Mesenteric fat pad (tissue), 1 donor: Measurements from ENCODE around the gene HP1BP3. TPM values are rescaled to one million over a fixed set of nuclear protein-coding genes. Genes with fewer than 3 reads are reported as not detected.

ENCODE experiments used
- DNase-seq: peaks from one replicate; pipeline ENCODE4 v3.0.0-alpha.2; 2020; ENCODE audit warnings: low spot score
- total RNA-seq: library from RNA; stranded (reverse); fragmentation: NEBNext Ultra II Directional; extraction: Animal tissue kit (Norgen Biotek cat#: 25700); gene quantifications from one replicate; pipeline ENCODE4 v1.2.1, GENCODE V29; 2021
- donor health status: DM: yes; HTN: yes; CAD: no.

The HP1BP3 gene
- total RNA-seq, 1 donor from 2014 or later, result 149 TPM

DNA sequence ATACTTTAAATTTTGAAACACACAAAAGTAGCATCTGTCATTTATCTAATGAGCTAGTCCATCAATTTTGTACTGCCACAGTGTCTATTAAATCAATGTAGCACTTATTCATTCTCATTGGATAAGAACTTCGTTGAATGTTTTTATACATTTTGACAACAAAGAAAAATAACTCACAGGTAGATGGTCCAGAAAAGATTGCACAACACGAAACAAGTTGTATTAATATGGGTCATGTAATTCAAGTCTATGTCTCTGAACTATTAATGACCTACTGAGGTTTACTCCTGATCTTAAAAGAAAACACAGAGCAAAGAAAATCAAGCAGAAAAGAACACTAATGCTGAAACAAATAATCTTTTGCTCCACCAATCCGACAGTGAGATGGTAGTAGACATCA, 15.3 kb downstream of the HP1BP3 start:
- no peak for DNase-seq

DNA sequence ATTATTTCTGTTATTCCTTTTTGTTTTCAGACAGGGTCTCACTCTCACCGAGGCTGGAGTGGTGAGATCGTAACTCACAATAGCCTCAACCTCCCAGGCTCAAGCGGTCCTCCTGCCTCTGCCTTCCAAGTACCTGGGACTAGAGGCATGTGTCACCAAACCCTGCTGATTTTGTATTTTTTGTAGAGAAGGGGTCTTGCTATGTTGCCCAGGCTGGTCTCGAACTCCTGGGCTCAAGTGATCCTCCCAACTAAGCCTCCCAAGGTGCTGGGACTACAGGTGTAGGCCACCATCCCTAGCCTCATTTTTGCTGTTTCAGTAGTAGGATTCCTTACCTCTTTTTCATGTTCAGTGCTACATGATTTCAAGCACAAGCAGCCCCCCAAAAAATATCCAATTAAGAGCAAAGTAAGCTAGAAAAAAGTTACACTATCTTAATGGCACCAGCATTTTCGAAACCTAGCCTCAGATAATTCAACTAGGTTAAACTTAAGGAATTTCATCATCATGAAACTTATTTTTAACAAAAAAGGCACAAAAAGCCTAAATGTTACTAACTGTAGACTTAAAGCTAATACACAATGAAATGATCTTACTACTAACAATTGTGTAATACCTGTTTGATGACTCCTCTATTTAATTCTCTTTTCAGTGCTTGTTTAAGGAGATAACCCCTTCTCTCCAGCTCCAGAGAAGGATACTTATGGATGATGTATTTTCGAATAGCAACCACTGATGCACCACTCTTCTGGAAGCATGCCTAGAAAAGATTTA, 16.6 kb downstream of the HP1BP3 start:
- DNase-seq, result no peak

DNA sequence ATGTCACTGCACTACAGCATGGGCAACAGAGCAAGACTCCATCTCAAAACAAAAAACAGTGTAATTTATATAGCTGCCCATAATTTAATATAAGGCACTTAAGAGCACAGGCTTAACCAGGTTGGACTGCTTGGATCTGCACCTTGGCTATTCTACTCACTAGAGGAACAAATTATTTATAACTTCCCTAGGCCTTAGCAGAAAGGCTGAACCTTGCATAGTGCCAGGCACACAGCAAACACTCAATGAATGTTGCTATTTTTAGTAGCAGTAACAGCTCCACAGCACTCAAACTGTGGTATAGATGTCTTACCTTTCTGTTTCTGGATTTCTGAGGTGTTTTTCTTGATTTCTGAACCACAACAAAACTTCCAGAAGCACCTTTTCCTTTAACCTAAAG, 19.8 kb downstream of the HP1BP3 start:
- no peak for DNase-seq

DNA sequence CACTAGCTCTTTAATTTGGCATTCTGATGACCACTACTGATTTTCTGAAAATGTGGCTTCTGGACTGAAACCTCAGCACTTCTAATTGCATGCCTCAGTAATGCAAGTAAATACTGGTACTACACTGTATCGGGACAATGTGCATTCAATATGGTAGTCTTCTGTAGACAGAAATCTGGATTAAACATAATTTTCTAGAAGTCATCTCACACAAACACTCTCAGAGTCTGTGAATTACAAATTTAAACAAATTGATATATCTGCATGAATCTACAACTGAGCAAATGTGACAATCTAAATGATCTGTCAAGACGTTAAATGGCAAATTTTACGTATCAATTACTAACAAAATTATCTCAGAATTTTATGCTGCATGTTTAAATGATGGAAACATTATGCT, 23.7 kb downstream of the HP1BP3 start:
- no peak for DNase-seq

DNA sequence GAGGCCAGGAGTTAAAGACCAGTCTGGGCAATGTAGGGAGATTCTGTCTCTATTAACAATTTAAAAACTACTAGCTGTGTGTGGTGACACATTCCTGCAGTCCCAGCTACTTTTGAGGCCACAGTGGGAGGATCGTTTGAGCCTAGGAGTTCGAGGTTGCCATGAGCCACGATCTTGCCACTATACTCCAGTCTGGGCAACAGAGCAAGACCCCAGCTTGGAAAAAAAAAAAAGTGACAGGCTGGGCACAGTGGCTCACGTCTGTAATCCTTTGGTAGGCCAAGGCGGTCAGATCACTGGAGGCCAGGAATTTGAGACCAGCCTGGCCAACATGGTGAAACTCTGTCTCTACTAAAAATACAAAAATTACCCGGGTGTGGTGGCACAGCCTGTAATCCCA, 26.8 kb downstream of the HP1BP3 start:
- no peak for DNase-seq

DNA sequence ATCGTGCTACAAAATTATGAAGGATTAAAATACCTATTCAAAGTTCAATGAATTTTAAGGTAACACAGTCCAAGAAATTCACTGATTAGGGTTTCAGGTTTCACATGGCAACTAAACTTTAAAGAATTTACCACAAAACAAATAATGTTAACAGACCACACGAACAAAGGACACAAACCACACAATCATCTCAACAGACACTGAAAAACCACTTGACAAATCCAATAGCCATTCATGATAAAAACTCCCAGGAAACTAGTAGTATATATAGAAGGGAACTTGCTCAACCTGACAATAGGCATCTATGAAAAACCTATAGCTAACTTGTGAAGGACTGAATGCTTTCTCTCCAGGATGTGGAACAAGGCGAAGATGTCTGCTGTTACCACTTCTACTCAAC, 33.5 kb downstream of the HP1BP3 start:
- DNase-seq, result no peak

DNA sequence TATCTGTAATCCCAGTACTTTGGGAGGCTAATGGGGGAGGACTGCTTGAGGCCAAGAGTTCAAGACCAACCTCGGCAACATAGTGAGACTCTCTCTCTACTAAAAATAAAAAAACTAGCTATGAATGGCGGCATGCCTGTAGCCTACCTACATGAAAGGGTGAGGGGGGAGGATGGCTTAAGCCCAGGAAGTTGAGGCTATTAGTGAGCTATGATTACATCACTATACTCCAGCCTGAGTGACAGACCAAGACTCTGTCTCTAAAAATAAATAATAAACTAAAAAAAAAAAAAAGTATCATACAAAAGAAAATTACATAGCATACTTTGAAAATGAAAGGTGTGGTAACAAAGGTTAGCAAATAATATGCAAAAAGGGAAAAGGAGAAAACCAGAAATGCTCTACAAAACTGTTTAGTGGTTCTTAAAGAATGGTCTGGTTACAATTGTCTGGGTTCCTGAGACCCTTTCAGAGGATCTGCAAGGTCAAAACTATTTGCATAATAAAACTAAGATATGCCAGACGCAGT, 35.6 kb downstream of the HP1BP3 start:
- no peak for DNase-seq

DNA sequence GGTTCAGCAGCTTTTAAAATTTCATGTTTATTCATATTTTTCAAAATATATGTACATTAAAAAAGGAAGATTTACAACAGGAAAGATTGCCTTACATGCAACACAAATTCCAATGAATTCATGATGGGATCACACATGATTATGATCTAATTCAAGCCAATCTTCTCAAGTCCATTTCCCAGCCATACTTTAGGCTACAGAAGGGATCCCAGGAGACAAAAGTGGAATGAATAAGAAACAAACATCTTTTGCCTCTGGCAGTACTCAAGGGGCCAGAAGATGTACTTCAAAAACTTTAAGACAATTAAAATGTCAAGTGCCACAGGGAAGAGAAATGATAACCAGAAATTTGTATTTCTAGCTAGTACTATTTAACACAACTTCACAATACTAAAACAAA, 44.4 kb downstream of the HP1BP3 start:
- no peak for DNase-seq

DNA sequence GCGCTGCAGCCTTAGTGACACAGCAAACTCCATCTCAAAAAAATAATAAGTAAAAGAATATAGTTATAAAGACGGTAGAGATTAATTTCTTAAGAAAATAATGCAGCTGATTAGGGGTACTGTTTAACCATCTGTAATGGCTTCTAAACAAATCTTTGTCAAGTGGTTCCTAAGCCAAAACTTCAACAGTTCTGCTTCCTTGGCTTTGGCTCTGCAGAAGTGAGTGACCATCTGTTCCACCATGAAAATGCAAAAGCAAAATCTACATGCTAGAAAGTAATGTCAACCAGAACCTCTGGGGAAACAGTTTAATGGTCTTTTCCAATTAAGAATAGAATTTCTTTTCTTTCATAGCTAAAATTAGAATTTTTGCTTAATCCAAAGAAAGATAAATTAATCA, 46.3 kb downstream of the HP1BP3 start:
- no peak for DNase-seq

DNA sequence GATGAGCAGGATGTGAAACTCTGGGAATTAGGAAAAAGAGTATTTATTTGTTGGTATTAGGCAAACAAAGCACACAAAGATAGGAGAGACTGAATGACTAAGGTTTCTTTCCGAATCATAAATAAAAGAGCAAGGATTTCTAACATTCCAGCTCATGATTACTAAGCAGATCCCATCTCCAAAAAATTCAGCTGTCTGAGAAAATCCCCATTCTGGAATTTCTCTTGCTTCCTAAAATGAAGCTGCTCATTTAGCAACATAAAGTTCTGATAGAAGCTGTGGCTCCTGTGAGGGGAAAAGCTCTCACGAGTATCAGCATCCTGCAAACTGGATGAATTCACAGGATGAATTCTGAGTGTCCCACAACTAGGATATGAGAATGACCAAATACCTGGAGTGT, 47.9 kb downstream of the HP1BP3 start:
- DNase-seq, result no peak

DNA sequence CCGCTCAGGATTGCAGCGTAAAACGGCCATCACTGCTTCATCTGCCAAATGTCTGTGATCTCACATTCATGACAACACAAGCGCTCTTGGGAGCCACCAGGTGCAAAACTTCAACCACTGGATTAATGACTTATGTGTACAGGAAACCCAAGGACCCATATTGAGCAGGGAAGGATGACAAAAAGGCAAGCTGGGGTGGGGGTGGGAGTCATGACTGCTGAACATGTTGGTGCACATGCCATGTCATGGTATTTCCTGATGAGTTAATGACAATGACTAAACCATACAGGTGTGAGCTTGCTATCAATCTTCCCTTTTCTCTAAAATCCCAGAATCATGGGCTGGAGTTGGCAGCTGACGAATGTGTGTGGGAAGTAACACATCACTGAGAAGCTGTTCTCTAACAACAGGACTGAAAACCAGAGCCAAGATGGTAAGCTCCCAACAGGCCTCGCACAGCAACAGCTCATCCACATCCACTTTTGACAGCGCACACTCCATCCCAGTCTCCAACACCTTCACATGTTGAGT, 51.5 kb downstream of the HP1BP3 start:
- peak; percentile 28 for DNase-seq

DNA sequence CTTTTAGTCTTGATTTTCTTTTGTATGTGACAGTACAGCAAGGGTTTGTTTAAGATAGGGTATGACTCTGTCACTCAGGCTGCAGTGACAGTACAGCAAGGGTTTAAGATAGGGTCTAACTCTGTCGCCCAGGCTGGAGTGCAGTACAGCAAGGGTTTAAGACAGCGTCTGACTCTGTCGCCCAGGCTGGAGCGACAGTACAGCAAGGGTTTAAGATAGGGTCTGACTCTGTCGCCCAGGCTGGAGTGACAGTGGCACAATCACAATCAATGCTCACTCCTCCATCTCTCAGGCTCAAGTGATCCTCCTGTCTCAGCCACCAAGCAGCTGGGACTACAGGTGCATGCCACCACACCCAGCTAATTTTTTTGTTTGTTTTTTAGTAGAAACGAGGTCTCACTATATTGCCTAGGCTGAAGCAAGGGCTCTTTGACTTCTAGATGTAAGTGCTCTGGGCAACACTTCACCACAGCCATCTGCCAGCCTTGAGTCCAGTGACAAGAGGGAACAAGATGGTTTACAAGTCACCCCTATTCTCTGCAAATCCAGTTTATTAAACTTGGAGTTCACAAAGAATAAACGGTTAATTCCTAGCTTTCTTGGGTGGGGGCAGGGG, 53.6 kb downstream of the HP1BP3 start:
- DNase-seq, result peak; percentile 49

DNA sequence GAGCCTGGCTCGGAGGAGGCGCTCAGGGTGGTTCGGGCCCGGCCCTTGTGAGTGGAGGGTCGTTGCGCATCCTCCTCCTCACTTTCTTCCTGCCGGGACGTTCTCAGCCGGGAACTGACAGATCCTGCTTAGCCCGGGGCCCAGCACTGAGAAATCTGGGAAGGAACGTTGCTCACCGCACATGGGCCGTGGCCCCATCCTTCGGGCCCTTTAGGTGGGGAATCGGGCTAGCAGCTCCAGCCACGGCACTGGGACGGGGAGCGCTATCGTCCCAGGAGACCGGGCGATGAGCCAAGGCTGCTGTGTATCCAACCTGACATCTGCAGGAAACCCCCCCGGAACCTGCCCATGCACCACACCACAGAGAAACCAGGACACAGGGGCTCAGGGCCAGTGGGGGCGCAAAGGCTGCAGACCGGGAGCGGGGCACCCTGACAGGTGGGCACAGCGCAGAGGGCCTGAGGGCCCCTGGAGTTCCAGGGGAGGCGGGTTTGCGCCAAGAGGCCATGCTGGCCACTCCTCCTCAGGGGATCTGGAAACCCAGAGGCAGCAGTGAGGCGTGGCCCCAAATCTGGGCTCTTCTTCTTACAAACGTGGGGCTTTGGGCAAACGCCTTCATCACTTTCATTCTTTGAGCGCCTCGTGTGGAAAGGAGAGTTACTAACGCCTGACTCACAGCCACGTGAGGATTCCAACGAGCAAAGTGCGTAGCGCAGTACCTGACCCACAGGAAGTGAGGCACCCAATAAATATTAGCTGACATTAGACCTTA, 54.3 kb downstream of the HP1BP3 start, which contains the start of gene SH2D5:
Gene SH2D5, minus strand, starts transcription at position 116 of the 772 bp plus-strand sequence. CDS start 4,659 bp downstream, outside the sequence.
- DNase-seq, result peak; percentile 89

DNA sequence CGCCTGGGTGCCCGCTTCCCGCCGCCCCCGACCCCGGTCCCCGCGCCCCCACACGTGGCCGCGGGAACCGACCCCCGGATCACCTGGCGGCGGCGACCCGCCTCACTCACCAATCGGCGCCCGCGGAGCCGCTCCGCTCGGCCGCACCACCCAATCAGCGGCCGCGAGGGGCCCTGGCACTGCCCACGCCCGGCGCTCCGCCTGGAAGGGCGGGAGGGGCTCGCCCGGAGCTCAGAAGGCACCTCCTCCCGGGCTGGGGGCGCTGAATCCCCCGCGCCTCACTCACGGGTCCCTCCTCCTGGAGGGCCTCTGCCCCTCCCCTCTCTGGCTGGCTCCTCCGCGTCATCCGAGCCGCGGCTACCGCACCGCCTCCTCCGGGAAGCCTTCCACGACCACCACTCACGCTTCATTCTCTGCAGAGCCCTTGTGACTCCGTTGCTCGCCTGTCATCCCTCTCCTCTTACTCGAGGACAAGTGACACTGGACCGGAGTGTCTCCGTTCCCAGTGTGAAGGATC, 55.0 kb downstream of the HP1BP3 start:
- DNase-seq, result peak; percentile 92

DNA sequence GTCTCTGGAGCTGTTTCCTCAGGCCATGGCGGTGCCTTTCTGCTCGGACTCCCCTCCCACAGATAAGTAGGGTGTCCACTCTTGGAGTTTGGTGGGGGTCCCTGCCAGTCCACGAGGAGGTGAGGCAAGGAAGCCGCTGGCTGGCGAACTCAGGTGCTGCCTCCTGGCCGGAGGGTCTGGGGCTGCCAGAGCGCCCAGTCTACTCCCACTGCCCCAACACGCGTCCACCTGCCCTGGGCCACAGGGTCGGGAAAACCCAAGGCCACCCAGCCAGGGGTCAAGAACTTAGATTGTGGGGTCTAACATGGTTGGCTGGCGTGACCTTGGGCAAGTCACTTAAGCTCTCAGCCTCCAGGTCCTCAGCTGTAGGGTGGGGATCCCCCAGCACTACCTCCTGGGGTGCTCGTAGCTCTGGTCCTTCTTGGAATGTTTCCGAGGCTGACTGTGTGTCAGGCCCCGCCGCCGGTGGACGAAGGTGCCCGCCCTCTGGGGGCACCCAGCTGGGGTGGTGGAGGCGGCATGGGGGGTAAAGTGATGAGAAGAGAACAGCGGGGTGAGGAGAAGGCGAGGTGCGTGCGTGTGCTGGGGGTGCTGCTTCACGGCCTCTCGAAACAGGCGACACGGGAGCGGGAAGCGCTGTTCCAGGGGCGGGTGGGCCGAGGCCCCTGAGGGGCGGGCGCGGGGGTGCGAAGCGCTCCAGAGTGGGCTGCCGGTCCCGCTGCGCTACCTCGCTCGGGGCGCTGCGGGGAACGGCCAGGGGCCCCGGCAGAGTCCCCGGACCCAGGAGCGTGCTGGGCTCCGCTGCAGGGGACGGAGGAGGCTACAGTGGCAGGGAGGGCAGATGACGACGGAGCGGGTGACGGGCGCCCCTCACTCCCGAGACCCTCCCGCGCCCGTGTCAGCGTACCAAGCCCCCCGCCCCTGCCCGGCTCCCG, 55.8 kb downstream of the HP1BP3 start:
- peak; percentile 82 for DNase-seq

DNA sequence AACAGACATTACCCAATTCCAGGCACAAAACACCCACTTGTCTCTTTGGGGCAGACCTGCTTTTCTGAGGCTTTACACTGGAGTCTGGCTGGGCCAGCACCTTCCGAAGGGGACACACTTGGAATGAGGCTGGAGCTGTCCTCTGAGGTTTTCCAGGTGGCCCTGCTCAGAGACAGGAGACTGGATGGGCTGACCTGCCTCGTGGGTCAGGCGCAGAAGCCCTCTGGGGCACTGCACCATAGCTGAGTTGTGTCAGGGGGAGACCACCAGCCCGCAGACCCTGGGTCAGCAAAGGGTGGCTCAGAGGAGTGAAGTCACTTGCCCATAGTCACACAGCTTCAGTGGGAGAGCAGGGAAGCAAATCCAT, 56.4 kb downstream of the HP1BP3 start:
- DNase-seq, result no peak

DNA sequence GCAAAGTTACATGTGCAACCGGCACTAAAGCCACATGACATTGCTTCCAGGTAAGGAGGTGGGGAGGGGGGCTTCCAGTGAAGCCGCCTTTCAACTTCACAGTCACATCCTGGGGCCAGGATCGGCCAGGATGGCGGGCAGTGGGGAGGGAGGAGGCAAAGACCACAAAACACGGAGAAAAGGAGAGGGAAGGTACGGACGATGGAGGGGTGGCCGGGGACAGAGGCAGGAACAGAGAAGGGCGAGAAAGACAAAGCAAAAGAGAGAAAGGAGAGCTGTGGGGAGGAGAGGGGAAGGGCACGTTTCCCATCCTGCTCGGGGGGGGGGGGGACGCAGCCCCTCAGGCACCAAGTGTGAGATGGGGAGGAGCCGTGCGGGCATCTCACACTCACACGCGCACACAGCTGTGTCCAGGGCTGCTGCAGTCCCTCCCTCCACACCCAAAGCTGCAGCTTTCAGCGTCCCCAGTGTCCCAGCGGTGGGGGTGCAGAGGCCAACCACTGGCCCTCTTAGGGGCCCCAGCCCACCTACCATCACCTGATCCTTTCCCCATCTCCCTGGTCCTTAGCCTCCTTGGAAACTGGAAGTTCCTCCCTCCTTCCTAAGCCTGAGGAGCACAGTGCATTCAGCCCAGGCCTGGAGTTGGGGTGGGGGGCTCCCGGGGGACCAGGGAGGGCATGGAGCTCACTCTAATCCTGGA, 57.0 kb downstream of the HP1BP3 start:
- DNase-seq, result peak; percentile 51

DNA sequence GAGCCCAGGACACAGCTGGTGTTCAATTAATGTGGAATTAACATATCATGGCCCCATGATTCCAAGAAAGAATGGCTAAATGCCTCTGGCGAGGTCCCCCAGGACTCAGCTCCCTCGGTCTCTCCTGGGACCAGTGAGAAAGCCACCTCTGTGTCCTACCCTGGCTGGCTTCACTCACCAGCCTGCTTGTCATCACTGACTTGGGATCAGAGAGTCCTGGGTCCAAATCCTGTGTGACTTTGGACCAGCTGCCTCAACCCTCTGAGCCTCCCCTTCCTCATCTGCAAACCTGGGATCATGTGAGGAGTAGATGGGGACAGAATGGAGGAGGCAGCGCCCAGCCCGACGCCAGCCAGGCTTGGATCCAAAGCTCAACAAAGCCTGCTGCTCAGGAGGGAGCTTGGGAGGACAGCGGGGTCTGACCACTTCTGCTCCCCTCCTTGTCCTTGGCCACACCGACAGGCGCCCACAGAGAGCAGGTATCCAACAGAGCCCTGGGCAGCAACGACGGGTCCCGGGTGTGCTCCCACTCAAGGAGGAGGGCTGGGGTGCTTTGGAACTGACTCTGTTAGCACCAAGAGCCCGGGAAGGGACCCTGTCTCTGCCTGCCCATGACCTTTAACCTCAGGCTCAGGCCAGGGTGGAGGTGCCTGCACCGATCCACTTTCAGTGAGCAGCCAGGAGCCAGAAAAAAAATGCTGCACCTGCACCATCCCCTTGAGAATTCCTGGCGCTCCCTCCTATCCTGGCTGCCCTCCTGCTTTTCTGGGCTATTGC, 57.8 kb downstream of the HP1BP3 start:
- peak; percentile 68 for DNase-seq
